ENCODE measurements around the gene TMC2. TPM values are rescaled to one million over a fixed set of nuclear protein-coding genes. Genes with fewer than 3 reads are reported as not detected.
"Not testable (repeated sequence)": the region's sequence is repeated elsewhere in the genome, so short reads cannot be mapped to it uniquely, and the experiment has no call there.

TMC2 gene
- total RNA-seq, 6 donors from 2014 or later, result 0.22 to 0.57 (median 0.41) TPM; not detected in 2

- Histone ChIP-seq H3K36me3 (no peaks in the 10 kb centered on the region), H3K4me3 (no peak overlapping the region), H3K27me3 (no peaks in the 10 kb centered on the region), H3K4me1 (peaks cover 3 to 20% (median 8%) of the 10 kb centered on the region in 4 donors), H3K27ac (no peak overlapping the region), H3K9me3 (no peaks in the 10 kb centered on the region)
- DNase-seq, result no peak
- ATAC-seq (ENCODE audit: low FRiP score in 2 of 2), result no peak
- no peak for TF ChIP-seq POLR2AphosphoS5 (IDR thresholded peaks at IDR 0.05)
- no peak for TF ChIP-seq EP300 (IDR thresholded peaks at IDR 0.05)
- TF ChIP-seq POLR2A (IDR thresholded peaks at IDR 0.05), result no peak
- no peak for TF ChIP-seq CTCF (IDR thresholded peaks at IDR 0.05)
- WGBS, 2 donors, result 85 to 90% methylated on average over 3 of the region's 3 CpGs
These were observed 15.8 kb upstream of the TMC2 start for GRCh38 chr20:2520617-2521016.

GRCh38 chr20:2521369-2522305 lies 14.7 kb upstream of the TMC2 start:
- H3K4me1 ChIP-seq, result peaks cover 3 to 20% (median 8%) of the 10 kb centered on the region in 4 donors

GRCh38 chr20:2522826-2523429 lies 13.4 kb upstream of the TMC2 start:
- H3K36me3 ChIP-seq; DNase-seq; H3K27ac ChIP-seq; H3K27me3 ChIP-seq; ATAC-seq (ENCODE audit: low FRiP score in 2 of 2); H3K9me3 ChIP-seq; H3K4me3 ChIP-seq: not testable (repeated sequence)
- WGBS, 2 donors, result 87 to 89% methylated on average over 5 of the region's 5 CpGs
- H3K4me1 ChIP-seq, result peaks cover 3 to 20% (median 8%) of the 10 kb centered on the region in 4 donors

More at GRCh38 chr20:2521369-2522305, 14.7 kb upstream of the TMC2 start:
- no peaks in the 10 kb centered on the region for H3K36me3 ChIP-seq
- WGBS, 2 donors, result 17% methylated on average over 10 of the region's 10 CpGs
- peak; percentile 35 to 87 (median 52) for TF ChIP-seq CTCF (IDR thresholded peaks at IDR 0.05)
- no peak for TF ChIP-seq POLR2A (IDR thresholded peaks at IDR 0.05)
- no peaks in the 10 kb centered on the region for H3K9me3 ChIP-seq
- DNase-seq (no peak), ATAC-seq (ENCODE audit: low FRiP score in 2 of 2) (no peak)
- no peaks in the 10 kb centered on the region for H3K27me3 ChIP-seq
- no peak overlapping the region for H3K27ac ChIP-seq
- H3K4me3 ChIP-seq, result no peak overlapping the region

- no peaks in the 10 kb centered on the region for H3K9me3 ChIP-seq
- H3K4me3 ChIP-seq, result peak overlapping the region; percentile 65 to 91 (median 80)
- ATAC-seq (ENCODE audit: low FRiP score in 2 of 2) (peak; percentile 85 to 91), DNase-seq (peak; percentile 92 to 97)
- H3K4me1 ChIP-seq, result peaks cover 3 to 20% (median 8%) of the 10 kb centered on the region in 4 donors
- 21 to 90% methylated on average over 3 to 14 of the region's 26 CpGs for WGBS, 2 donors
- H3K27me3 ChIP-seq, result no peaks in the 10 kb centered on the region
- H3K36me3 ChIP-seq, result no peaks in the 10 kb centered on the region
- TF ChIP-seq EP300 (IDR thresholded peaks at IDR 0.05), result no peak
- TF ChIP-seq POLR2A (IDR thresholded peaks at IDR 0.05), result peak in 3 of 4 donors; percentile 45 to 69 (median 58)
- TF ChIP-seq POLR2AphosphoS5 (IDR thresholded peaks at IDR 0.05), result peak; percentile 75 to 81
- TF ChIP-seq CTCF (IDR thresholded peaks at IDR 0.05), result peak; percentile 95 to 98 (median 95)
- H3K27ac ChIP-seq, result peak overlapping the region; percentile 91 to 98 (median 95)
These were observed 12.3 kb upstream of the TMC2 start for GRCh38 chr20:2523919-2524708.

All from upper lobe of left lung (tissue), 6 donors.